DMS153 (cell line): Measurements from ENCODE around the gene STARD8.

Experiments
- DNase-seq: peaks from one replicate; lab custom pipeline; 2025; lab: John Stamatoyannopoulos, UW

Gene STARD8

GRCh38 chrX:68753218-68753617, 105.8 kb downstream of the STARD8 start:
- no peak for DNase-seq

GRCh38 chrX:68754406-68754805, 106.9 kb downstream of the STARD8 start:
- no peak for DNase-seq

GRCh38 chrX:68755616-68756125, 108.2 kb downstream of the STARD8 start:
- no peak for DNase-seq

- no peak for DNase-seq
Measured at GRCh38 chrX:68757331-68757730, 109.9 kb downstream of the STARD8 start.

- no peak for DNase-seq
Measured at GRCh38 chrX:68757731-68758130, 110.3 kb downstream of the STARD8 start.

- no peak for DNase-seq
Measured at GRCh38 chrX:68758671-68759070, 111.2 kb downstream of the STARD8 start.

GRCh38 chrX:68761086-68761485, 113.6 kb downstream of the STARD8 start:
- DNase-seq: no peak

GRCh38 chrX:68762766-68763165, 115.3 kb downstream of the STARD8 start:
- no peak for DNase-seq

- DNase-seq: no peak
Measured at GRCh38 chrX:68763481-68763880, 116.0 kb downstream of the STARD8 start.
